ENCODE data around the gene MYH6.

Gene MYH6

GRCh38 chr14:23384364-23385080, 23.6 kb downstream of the MYH6 start:
- H3K4me3 ChIP-seq (ENCODE audit: insufficient read depth, low read depth, low read length, poor library complexity, severe bottlenecking), result no peak overlapping the region
- no peaks in the 10 kb centered on the region for H3K9me3 ChIP-seq (ENCODE audit: control insufficient read depth, low read length)
- no peak overlapping the region for H3K27ac ChIP-seq (ENCODE audit: insufficient read depth, low read length, poor library complexity, severe bottlenecking)
- no peaks in the 10 kb centered on the region for H3K36me3 ChIP-seq (ENCODE audit: control insufficient read depth, insufficient read depth, low read length)
- H3K4me1 ChIP-seq (ENCODE audit: control insufficient read depth, insufficient read depth, low read length, poor library complexity, severe bottlenecking), result no peaks in the 10 kb centered on the region
- no peak for DNase-seq
- H3K27me3 ChIP-seq (replicated peaks; ENCODE audit: control insufficient read depth, insufficient read depth, low read length, poor library complexity, severe bottlenecking), result no peaks in the 10 kb centered on the region

- Histone ChIP-seq H3K9me3 (ENCODE audit: control insufficient read depth, low read length) (no peaks in the 10 kb centered on the region), H3K4me1 (ENCODE audit: control insufficient read depth, insufficient read depth, low read length, poor library complexity, severe bottlenecking) (no peaks in the 10 kb centered on the region), H3K4me3 (ENCODE audit: insufficient read depth, low read depth, low read length, poor library complexity, severe bottlenecking) (no peak overlapping the region), H3K27ac (ENCODE audit: insufficient read depth, low read length, poor library complexity, severe bottlenecking) (no peak overlapping the region), H3K27me3 (replicated peaks; ENCODE audit: control insufficient read depth, insufficient read depth, low read length, poor library complexity, severe bottlenecking) (no peaks in the 10 kb centered on the region), H3K36me3 (ENCODE audit: control insufficient read depth, insufficient read depth, low read length) (no peaks in the 10 kb centered on the region)
- DNase-seq, result no peak
Measured at GRCh38 chr14:23382731-23383440, 25.2 kb downstream of the MYH6 start.

- Histone ChIP-seq H3K4me1 (ENCODE audit: control insufficient read depth, insufficient read depth, low read length, poor library complexity, severe bottlenecking) (no peaks in the 10 kb centered on the region), H3K4me3 (ENCODE audit: insufficient read depth, low read depth, low read length, poor library complexity, severe bottlenecking) (no peak overlapping the region), H3K27me3 (replicated peaks; ENCODE audit: control insufficient read depth, insufficient read depth, low read length, poor library complexity, severe bottlenecking) (no peaks in the 10 kb centered on the region), H3K27ac (ENCODE audit: insufficient read depth, low read length, poor library complexity, severe bottlenecking) (no peak overlapping the region), H3K36me3 (ENCODE audit: control insufficient read depth, insufficient read depth, low read length) (no peaks in the 10 kb centered on the region), H3K9me3 (ENCODE audit: control insufficient read depth, low read length) (no peaks in the 10 kb centered on the region)
- DNase-seq, result no peak
Measured at GRCh38 chr14:23382276-23382675, 25.8 kb downstream of the MYH6 start.

- no peak overlapping the region for H3K27ac ChIP-seq (ENCODE audit: insufficient read depth, low read length, poor library complexity, severe bottlenecking)
- no peaks in the 10 kb centered on the region for H3K9me3 ChIP-seq (ENCODE audit: control insufficient read depth, low read length)
- no peaks in the 10 kb centered on the region for H3K4me1 ChIP-seq (ENCODE audit: control insufficient read depth, insufficient read depth, low read length, poor library complexity, severe bottlenecking)
- no peak overlapping the region for H3K4me3 ChIP-seq (ENCODE audit: insufficient read depth, low read depth, low read length, poor library complexity, severe bottlenecking)
- no peak for DNase-seq
- no peaks in the 10 kb centered on the region for H3K36me3 ChIP-seq (ENCODE audit: control insufficient read depth, insufficient read depth, low read length)
- no peaks in the 10 kb centered on the region for H3K27me3 ChIP-seq (replicated peaks; ENCODE audit: control insufficient read depth, insufficient read depth, low read length, poor library complexity, severe bottlenecking)
Measured at GRCh38 chr14:23381871-23382270, 26.2 kb downstream of the MYH6 start.

- H3K36me3 ChIP-seq (ENCODE audit: control insufficient read depth, insufficient read depth, low read length), result no peaks in the 10 kb centered on the region
- H3K27me3 ChIP-seq (replicated peaks; ENCODE audit: control insufficient read depth, insufficient read depth, low read length, poor library complexity, severe bottlenecking), result no peaks in the 10 kb centered on the region
- no peak overlapping the region for H3K27ac ChIP-seq (ENCODE audit: insufficient read depth, low read length, poor library complexity, severe bottlenecking)
- H3K9me3 ChIP-seq (ENCODE audit: control insufficient read depth, low read length), result no peaks in the 10 kb centered on the region
- no peak for DNase-seq
- no peaks in the 10 kb centered on the region for H3K4me1 ChIP-seq (ENCODE audit: control insufficient read depth, insufficient read depth, low read length, poor library complexity, severe bottlenecking)
- no peak overlapping the region for H3K4me3 ChIP-seq (ENCODE audit: insufficient read depth, low read depth, low read length, poor library complexity, severe bottlenecking)
Measured at GRCh38 chr14:23380976-23381375, 27.1 kb downstream of the MYH6 start.

- H3K9me3 ChIP-seq (ENCODE audit: control insufficient read depth, low read length), result no peaks in the 10 kb centered on the region
- no peak for DNase-seq
Measured at GRCh38 chr14:23380197-23380914, 27.7 kb downstream of the MYH6 start.

GRCh38 chr14:23379366-23380196, 28.5 kb downstream of the MYH6 start:
- no peaks in the 10 kb centered on the region for H3K9me3 ChIP-seq (ENCODE audit: control insufficient read depth, low read length)
- no peaks in the 10 kb centered on the region for H3K27me3 ChIP-seq (replicated peaks; ENCODE audit: control insufficient read depth, insufficient read depth, low read length, poor library complexity, severe bottlenecking)
- no peaks in the 10 kb centered on the region for H3K36me3 ChIP-seq (ENCODE audit: control insufficient read depth, insufficient read depth, low read length)
- H3K27ac ChIP-seq (ENCODE audit: insufficient read depth, low read length, poor library complexity, severe bottlenecking), result no peak overlapping the region
- H3K4me1 ChIP-seq (ENCODE audit: control insufficient read depth, insufficient read depth, low read length, poor library complexity, severe bottlenecking), result no peaks in the 10 kb centered on the region
- DNase-seq, result peak; percentile 34 to 45 (median 38)
- H3K4me3 ChIP-seq (ENCODE audit: insufficient read depth, low read depth, low read length, poor library complexity, severe bottlenecking), result no peak overlapping the region

More at GRCh38 chr14:23380197-23380914, 27.7 kb downstream of the MYH6 start:
- Histone ChIP-seq H3K4me3 (ENCODE audit: insufficient read depth, low read depth, low read length, poor library complexity, severe bottlenecking) (no peak overlapping the region), H3K27ac (ENCODE audit: insufficient read depth, low read length, poor library complexity, severe bottlenecking) (no peak overlapping the region), H3K36me3 (ENCODE audit: control insufficient read depth, insufficient read depth, low read length) (no peaks in the 10 kb centered on the region), H3K4me1 (ENCODE audit: control insufficient read depth, insufficient read depth, low read length, poor library complexity, severe bottlenecking) (no peaks in the 10 kb centered on the region), H3K27me3 (replicated peaks; ENCODE audit: control insufficient read depth, insufficient read depth, low read length, poor library complexity, severe bottlenecking) (no peaks in the 10 kb centered on the region)

- Histone ChIP-seq H3K9me3 (ENCODE audit: control insufficient read depth, low read length) (no peaks in the 10 kb centered on the region), H3K27ac (ENCODE audit: insufficient read depth, low read length, poor library complexity, severe bottlenecking) (no peak overlapping the region), H3K4me1 (ENCODE audit: control insufficient read depth, insufficient read depth, low read length, poor library complexity, severe bottlenecking) (no peaks in the 10 kb centered on the region), H3K4me3 (ENCODE audit: insufficient read depth, low read depth, low read length, poor library complexity, severe bottlenecking) (no peak overlapping the region), H3K36me3 (ENCODE audit: control insufficient read depth, insufficient read depth, low read length) (no peaks in the 10 kb centered on the region), H3K27me3 (replicated peaks; ENCODE audit: control insufficient read depth, insufficient read depth, low read length, poor library complexity, severe bottlenecking) (no peaks in the 10 kb centered on the region)
- no peak for DNase-seq
Measured at GRCh38 chr14:23378612-23379220, 29.4 kb downstream of the MYH6 start.
